Measurements from ENCODE around the gene PLAGL1. TPM values are rescaled to one million over a fixed set of nuclear protein-coding genes. Genes with fewer than 3 reads are reported as not detected.
"Not testable (repeated sequence)": the region's sequence is repeated elsewhere in the genome, so short reads cannot be mapped to it uniquely, and the experiment has no call there.

Gene PLAGL1
- total RNA-seq, 1 donor from 2014 or later: 214 TPM

GRCh38 chr6:143937668-143937970 lies 70.4 kb downstream of the PLAGL1 start:
- peak; percentile 56 for DNase-seq

DNA sequence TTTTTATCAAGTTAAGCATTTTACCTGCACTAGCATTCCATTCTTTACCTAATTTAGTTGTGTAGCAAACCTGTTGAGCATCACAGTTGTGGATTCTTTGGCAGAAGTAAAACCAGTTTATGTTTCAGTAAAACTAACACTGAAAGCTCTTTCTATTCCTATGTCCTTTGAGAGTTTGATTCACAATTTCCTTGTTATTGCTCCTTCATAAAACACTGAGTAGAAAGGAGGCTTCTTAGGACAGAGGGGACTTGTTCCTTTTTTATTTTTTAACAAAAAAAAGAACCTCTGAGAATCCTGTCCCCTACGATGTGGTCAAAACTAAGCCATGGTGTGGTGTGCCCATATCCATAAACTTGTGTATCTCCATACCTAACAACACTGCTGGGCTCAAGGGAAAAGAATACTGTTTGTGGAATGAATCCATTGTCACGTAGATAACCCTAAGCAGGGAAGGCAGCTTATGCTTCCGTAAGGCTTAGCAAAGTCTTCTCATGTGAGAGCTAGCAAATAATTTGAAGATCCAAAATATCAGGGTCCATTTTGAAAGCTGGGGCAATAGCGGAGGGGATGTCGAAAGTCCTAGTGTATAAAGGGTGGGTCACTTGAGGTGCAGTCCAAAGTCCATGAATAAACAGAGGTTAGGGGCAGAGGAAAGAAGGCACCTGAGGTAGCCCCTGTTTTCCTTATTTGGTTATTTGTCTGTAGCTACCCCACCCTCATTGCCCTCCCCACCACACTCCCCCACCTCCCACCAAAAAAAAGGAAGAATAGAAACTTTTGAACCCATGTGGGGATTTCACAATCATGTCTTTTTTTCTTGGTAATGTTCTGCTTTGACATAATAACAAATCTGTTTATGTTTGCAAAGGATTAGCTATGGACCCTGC lies 71.0 kb downstream of the PLAGL1 start:
- DNase-seq: no peak

- DNase-seq: no peak
These were observed 71.7 kb downstream of the PLAGL1 start for GRCh38 chr6:143936347-143936746.

- no peak for DNase-seq
These were observed 73.2 kb downstream of the PLAGL1 start for GRCh38 chr6:143934867-143935266.

DNA sequence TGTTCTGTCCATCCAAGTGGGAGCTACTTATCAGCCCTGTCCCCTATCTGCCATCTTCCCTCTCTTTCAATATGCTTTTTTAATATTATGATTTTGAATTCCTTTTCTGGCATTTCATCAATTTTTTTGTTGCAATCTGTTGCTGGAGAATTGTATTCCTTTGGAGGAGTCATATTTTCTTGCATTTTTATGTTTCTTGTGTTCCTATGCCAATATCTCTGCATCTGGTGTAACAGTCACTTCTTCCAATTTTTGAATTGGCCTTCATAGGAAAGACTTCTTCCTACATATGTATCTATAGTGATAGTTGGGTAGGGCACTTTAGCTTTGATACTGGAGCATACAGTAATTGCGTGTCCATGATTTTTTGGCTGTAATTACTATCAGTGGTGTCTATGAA lies 73.7 kb downstream of the PLAGL1 start:
- DNase-seq: no peak

GRCh38 chr6:143929975-143930374 lies 78.1 kb downstream of the PLAGL1 start:
- DNase-seq: no peak

- DNase-seq: no peak
These were observed 79.2 kb downstream of the PLAGL1 start for GRCh38 chr6:143928853-143929252.

- DNase-seq: not testable (repeated sequence)
These were observed 91.0 kb downstream of the PLAGL1 start for GRCh38 chr6:143917026-143917425.

- DNase-seq: no peak
These were observed 95.4 kb downstream of the PLAGL1 start for GRCh38 chr6:143912671-143913070.

DNA sequence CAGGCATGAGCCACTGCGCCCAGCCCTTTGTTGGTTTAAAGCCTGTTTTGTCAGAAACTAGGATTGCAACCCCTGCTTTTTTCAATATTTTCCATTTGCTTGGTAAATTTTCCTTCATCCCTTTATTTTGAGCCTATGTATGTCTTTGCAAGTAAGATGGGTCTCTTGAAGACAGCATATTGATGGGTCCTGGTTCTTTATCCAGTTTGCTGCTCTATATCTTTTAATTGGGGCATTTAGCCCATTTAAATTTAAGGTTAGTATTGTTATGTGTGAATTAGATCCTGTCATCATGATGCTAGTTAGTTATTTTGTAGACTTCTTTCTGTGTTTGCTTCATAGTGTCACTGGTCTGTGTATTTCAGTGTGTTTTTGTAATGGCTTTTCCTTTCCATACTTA lies 97.0 kb downstream of the PLAGL1 start:
- no peak for DNase-seq

DNA sequence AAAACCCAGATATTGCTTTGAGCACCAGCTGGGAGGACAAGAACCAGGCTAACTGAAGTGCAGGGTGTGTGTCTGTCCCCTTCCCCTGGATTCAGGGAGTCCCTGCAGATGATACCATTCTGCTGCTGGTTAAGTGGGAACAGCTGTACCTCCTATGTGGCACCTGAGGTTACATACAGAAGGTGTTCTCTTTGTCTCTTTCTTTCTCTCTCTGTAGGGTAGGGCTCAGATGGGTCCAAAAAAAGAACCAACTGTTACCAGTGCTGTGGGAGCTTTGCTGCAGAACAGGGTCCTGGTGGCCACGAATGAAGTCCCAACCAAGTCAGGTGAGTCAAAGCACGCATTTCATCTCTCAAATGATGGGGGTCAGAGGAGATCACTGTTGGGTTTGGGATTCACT lies 105.2 kb downstream of the PLAGL1 start:
- DNase-seq: peak; percentile 41

DNA sequence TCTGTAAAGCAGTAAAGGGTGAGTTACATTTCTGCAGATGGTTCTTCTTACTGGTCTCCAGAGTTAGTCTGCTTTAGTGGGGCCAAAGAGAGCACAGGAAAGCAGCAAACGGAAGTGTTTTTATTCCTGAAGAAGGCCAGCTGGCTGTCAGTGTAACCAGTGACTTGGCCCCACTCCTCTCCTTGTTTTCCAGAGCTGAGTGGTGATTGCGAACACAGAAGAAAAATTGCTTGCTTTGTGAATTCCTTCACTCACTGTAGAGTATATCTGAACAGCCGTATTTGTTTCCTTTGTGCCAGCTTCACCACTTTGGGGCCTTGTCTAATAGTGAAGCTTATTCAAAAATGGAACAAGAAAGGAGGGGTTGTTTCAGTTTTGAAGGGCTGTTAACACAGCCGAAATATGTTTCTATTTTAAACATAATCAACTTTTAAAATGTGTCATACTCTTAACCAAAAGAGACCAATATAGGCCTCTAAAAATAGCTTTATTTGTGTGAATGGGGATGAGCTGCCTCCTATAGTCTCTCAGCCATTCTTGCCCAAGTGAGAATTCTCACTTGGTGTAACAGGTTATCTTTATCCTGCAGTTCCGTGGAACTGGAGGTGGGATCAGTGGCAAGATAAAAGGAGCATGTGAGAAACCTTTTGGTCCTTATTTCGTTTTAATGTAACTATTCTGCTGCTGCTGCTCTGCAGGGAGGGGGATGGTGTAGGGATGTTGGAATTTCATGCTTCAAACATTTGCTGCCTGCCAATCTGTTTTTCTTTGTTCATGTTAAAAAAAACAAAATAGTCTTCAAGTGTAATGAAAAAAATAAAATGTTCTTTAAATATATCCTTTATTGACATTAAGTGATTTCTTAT lies 105.9 kb downstream of the PLAGL1 start:
- DNase-seq: peak; percentile 94

DNA sequence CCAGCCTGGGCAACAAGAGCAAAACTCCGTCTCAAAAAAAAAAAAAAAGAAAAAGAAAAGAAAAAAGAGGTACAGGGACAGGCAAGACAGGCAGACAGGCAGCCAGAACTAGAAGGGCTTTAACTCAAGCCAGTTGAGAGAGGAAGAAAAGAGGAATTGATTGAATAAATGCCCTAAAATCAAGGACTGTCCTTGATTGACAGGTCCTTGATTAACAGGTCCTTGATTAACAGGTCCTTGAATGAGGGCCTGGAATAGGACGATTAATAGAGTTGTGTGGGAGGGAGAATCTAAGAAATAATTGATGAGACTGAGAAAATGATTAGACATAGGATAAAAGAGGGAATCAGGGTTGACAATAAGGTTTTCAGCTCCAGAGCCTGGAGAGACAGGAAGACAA lies 107.7 kb downstream of the PLAGL1 start:
- no peak for DNase-seq

GRCh38 chr6:143896126-143896860 lies 111.8 kb downstream of the PLAGL1 start:
- peak; percentile 61 for DNase-seq

DNA sequence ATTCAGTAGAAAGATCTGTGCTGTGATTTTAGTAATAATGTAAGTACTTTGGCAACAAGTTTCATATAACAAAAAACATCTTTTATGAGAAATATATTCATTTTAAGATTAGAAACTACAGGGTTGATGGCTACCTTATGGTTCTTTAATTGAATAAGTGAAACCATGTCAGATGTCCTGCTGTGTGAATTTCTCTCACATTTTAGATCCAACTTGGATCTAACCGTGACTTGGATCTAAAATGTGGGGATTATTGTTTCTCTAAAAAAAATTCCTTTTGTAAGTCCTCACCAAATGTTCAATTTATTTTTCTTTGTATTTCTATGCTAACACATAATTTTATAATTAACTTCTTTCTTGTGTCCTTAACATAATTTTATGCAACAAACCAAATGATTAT lies 113.4 kb downstream of the PLAGL1 start:
- DNase-seq: peak; percentile 72

Small RNA genes within 50 kb of the gene (small RNA-seq; reads per million reads assigned to genes)
- not detected for gene RF02143 (ENCODE audit: low replicate concordance)

Other genes with a start within 250 kb of the PLAGL1 start
- gene LTV1, start 164.9 kb downstream of the PLAGL1 start, total RNA-seq: 29.0 TPM
- gene ZC2HC1B, start 143.8 kb downstream of the PLAGL1 start, total RNA-seq: not detected
- 61.9 TPM for gene SF3B5, start 87.3 kb upstream of the PLAGL1 start, total RNA-seq
- gene STX11, start 142.3 kb upstream of the PLAGL1 start, total RNA-seq: 2.8 TPM

Data from tongue (tissue), 3 donors.